ENCODE results near the gene TGFB1.

Gene TGFB1

DNA sequence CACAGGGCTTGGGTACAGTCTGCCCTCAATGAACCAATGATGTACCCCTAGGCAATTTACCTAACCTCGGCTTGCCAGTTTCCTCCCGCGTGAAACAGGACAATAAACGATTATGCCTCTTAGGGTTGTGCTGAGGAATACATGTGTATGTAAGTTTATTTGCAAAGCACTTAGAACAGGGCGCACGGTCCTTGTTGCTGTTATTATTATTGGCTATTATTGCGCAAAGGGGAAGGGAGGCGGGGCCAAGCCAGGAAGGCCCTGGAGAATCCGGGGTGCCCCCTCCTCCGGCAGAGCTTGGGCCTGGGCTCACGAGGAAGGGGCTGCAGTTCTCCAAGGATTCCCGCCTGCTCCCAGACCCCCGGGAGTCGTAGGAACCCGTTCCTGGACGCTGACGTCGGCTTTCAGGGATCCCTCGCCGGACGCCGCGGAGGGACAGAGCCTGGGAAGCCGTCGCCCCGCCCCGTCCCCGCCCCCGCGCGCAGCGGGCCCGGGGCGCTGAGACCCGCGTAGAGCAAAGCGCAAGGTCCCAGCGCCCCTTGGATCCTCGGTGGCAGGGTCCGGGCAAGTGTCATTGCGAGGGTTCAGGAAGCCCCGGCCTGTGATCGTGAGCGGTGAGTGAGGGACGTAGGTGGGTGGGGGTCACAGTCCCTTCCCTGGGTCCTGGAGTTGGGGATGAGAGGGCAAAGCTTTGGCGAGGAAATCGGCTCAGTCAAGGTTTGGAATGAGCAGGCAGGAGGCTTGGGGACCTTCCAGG is 22.7 kb upstream of the TGFB1 start, which contains the start of gene TMEM91:
Gene TMEM91 (plus strand): TSS at position 293 of the 757 bp plus-strand sequence. CDS start 1,777 bp downstream, outside the sequence.
- H3K9ac ChIP-seq (ENCODE audit: low read depth, low read length, poor library complexity, severe bottlenecking): no peak within 1 kb of the TSS
- no peaks in the 10 kb centered on the region for H3K27me3 ChIP-seq (ENCODE audit: insufficient read depth, low read length, poor library complexity, severe bottlenecking)
- no peak within 1 kb of the TSS for H3K4me3 ChIP-seq (ENCODE audit: low read length, poor library complexity, severe bottlenecking)
- H4K20me1 ChIP-seq (ENCODE audit: insufficient read depth, low read length, poor library complexity, severe bottlenecking): no peaks in the 10 kb centered on the region
- no peak within 1 kb of the TSS for H3K4me2 ChIP-seq (ENCODE audit: low read depth, low read length, poor library complexity, severe bottlenecking)
- H3K36me3 ChIP-seq (ENCODE audit: insufficient read depth, low read length): no peaks in the 10 kb centered on the region
- H2AFZ ChIP-seq (ENCODE audit: low read length): no peak within 1 kb of the TSS
- H3K9me2 ChIP-seq (replicated peaks; ENCODE audit: low read depth, low read length): no peaks in the 10 kb centered on the region
- TF ChIP-seq EZH2phosphoT487 (IDR thresholded peaks at IDR 0.05; ENCODE audit: borderline replicate concordance): no peak
- TF ChIP-seq, protein P1, sequence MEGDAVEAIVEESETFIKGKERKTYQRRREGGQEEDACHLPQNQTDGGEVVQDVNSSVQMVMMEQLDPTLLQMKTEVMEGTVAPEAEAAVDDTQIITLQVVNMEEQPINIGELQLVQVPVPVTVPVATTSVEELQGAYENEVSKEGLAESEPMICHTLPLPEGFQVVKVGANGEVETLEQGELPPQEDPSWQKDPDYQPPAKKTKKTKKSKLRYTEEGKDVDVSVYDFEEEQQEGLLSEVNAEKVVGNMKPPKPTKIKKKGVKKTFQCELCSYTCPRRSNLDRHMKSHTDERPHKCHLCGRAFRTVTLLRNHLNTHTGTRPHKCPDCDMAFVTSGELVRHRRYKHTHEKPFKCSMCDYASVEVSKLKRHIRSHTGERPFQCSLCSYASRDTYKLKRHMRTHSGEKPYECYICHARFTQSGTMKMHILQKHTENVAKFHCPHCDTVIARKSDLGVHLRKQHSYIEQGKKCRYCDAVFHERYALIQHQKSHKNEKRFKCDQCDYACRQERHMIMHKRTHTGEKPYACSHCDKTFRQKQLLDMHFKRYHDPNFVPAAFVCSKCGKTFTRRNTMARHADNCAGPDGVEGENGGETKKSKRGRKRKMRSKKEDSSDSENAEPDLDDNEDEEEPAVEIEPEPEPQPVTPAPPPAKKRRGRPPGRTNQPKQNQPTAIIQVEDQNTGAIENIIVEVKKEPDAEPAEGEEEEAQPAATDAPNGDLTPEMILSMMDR (conservative IDR thresholded peaks at IDR 0.05; ENCODE audit: low read length): no peak
- H3K4me1 ChIP-seq (ENCODE audit: insufficient read depth, low read length, poor library complexity, severe bottlenecking): no peaks in the 10 kb centered on the region
- no peaks in the 10 kb centered on the region for H3F3A ChIP-seq (ENCODE audit: low read depth)
- H3K9me3 ChIP-seq (ENCODE audit: insufficient read depth, low read depth, low read length): no peaks in the 10 kb centered on the region
- H3K79me2 ChIP-seq (ENCODE audit: insufficient read depth, low read length): no peaks in the 10 kb centered on the region

GRCh38 chr19:41373993-41374392 is 20.3 kb upstream of the TGFB1 start:
- Histone ChIP-seq H3K79me2 (ENCODE audit: insufficient read depth, low read length) (no peaks in the 10 kb centered on the region), H2AFZ (ENCODE audit: low read length) (no peak overlapping the region), H4K20me1 (ENCODE audit: insufficient read depth, low read length, poor library complexity, severe bottlenecking) (no peaks in the 10 kb centered on the region), H3K4me3 (ENCODE audit: low read length, poor library complexity, severe bottlenecking) (no peak overlapping the region), H3F3A (ENCODE audit: low read depth) (no peaks in the 10 kb centered on the region), H3K9me3 (ENCODE audit: insufficient read depth, low read depth, low read length) (no peaks in the 10 kb centered on the region), H3K9ac (ENCODE audit: low read depth, low read length, poor library complexity, severe bottlenecking) (no peak overlapping the region), H3K27me3 (ENCODE audit: insufficient read depth, low read length, poor library complexity, severe bottlenecking) (no peaks in the 10 kb centered on the region), H3K4me2 (ENCODE audit: low read depth, low read length, poor library complexity, severe bottlenecking) (no peak overlapping the region), H3K36me3 (ENCODE audit: insufficient read depth, low read length) (no peaks in the 10 kb centered on the region), H3K9me2 (replicated peaks; ENCODE audit: low read depth, low read length) (no peaks in the 10 kb centered on the region), H3K4me1 (ENCODE audit: insufficient read depth, low read length, poor library complexity, severe bottlenecking) (no peaks in the 10 kb centered on the region)
- TF ChIP-seq, protein P1 (conservative IDR thresholded peaks at IDR 0.05; ENCODE audit: low read length): no peak
- TF ChIP-seq EZH2phosphoT487 (IDR thresholded peaks at IDR 0.05; ENCODE audit: borderline replicate concordance): no peak

DNA sequence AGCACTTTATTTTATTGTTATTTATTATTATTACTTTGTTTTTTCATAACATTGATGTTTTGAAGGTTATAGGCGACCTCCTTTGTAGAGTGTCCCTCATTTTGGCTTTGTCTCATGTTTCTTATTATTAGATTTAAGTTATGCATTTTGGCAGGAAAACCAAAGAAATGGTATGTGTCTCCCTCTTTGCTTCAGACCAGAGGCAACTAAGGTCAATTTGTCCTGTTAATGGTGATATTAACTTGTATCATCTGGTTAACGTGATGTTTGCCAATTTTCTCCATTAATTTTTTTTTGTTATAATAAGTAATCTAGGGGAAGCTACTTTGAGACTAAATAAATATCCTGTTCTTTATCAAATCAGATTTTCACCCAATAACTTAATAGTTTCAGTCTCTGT is 18.8 kb upstream of the TGFB1 start:
- Histone ChIP-seq H3K4me2 (ENCODE audit: low read depth, low read length, poor library complexity, severe bottlenecking) (no peak overlapping the region), H2AFZ (ENCODE audit: low read length) (no peak overlapping the region), H3K4me3 (ENCODE audit: low read length, poor library complexity, severe bottlenecking) (no peak overlapping the region), H3K9ac (ENCODE audit: low read depth, low read length, poor library complexity, severe bottlenecking) (no peak overlapping the region), H3K9me2 (replicated peaks; ENCODE audit: low read depth, low read length) (no peaks in the 10 kb centered on the region), H3K27me3 (ENCODE audit: insufficient read depth, low read length, poor library complexity, severe bottlenecking) (no peaks in the 10 kb centered on the region), H3K36me3 (ENCODE audit: insufficient read depth, low read length) (no peaks in the 10 kb centered on the region), H4K20me1 (ENCODE audit: insufficient read depth, low read length, poor library complexity, severe bottlenecking) (no peaks in the 10 kb centered on the region), H3K9me3 (ENCODE audit: insufficient read depth, low read depth, low read length) (no peaks in the 10 kb centered on the region), H3K79me2 (ENCODE audit: insufficient read depth, low read length) (no peaks in the 10 kb centered on the region), H3K4me1 (ENCODE audit: insufficient read depth, low read length, poor library complexity, severe bottlenecking) (no peaks in the 10 kb centered on the region), H3F3A (ENCODE audit: low read depth) (no peaks in the 10 kb centered on the region)
- TF ChIP-seq, protein P1 (conservative IDR thresholded peaks at IDR 0.05; ENCODE audit: low read length): no peak
- TF ChIP-seq EZH2phosphoT487 (IDR thresholded peaks at IDR 0.05; ENCODE audit: borderline replicate concordance): no peak

All from Loucy (cell line).